ACHN (cell line): Measurements from ENCODE around the gene DSCAML1.

ENCODE experiments used
- DNase-seq: peaks from one replicate; pipeline ENCODE4 v3.0.0-alpha.2; 2015
- in situ Hi-C: cut with HindIII; loops from 2 replicates; pipeline ENCODE4 v1.10.0; 2017; ENCODE audit warnings: low sequenced_read_pairs, low pct_ligation_motif_present, low pct_unique_long_range_greater_than_20kb

The DSCAML1 gene

DNA sequence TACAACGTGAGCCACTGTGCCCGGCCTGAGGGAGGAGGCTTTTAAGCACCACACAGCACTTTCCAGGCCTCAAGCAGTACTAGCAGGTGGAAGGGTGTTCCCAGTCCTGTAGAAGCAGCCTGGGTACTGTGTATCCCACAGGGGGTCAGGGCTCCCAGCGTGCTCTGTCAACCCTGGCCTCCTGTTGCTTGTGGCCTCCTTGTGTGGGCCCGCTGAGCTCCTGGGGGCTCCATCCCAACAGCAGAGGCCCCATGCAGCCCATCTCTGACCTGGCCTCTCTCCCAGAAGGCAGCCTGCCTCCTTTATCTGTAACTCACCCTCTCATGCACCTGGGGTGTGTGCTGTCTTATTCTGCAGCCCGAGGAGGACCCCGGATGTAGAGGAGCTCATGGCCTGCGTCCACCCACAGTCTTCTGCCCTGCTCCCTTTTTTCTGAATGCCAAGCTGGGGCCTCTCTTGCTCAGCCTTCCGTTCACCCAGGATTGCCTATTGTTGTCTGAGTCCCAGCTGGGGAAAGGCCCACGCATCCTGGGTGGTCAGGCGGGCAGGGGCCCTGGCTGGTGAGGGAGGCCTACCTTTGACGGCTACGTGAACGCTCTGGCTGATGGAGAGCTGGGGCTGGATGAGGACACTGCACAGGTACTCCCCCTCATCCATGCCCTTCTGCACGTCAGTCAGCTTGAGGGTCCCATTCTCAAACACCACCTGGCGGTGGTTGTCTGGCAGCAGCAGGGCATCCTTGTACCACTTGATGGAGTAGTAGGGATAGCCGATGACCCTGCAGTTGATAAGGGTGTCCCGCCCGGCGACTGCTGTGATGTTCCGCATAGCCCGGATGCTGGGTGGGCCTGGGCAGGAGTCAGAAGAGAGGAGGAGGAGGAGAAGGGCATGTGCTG, 280.9 kb downstream of the DSCAML1 start:
- DNase-seq, result no peak
- in situ Hi-C loops, result no loop called here

DNA sequence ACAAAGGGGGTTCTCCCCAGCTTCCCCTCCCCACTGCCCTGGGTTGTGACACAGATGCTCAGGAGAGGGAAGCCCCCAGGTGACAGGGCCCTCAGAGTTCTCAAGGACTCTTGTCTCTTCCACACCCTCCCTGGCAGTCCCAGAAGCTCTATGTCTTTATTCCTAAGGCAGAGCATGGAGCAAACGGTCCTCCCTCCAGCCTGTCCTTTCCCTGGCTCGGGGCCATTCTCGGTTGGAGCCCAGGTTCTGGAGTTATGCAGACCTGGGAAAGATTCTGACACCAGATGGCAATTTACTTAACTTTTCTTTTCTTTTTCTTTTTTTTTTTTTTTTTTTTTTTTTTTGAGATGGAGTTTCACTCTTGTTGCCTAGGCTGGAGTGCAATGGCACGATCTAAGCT, 282.8 kb downstream of the DSCAML1 start:
- no peak for DNase-seq
- in situ Hi-C loops, result no loop called here

- in situ Hi-C loops, result no loop called here
- no peak for DNase-seq
Observed at GRCh38 chr11:117513666-117514065, 283.4 kb downstream of the DSCAML1 start.

GRCh38 chr11:117511931-117512539, 285.0 kb downstream of the DSCAML1 start:
- no peak for DNase-seq
- in situ Hi-C loops, result no loop called here

DNA sequence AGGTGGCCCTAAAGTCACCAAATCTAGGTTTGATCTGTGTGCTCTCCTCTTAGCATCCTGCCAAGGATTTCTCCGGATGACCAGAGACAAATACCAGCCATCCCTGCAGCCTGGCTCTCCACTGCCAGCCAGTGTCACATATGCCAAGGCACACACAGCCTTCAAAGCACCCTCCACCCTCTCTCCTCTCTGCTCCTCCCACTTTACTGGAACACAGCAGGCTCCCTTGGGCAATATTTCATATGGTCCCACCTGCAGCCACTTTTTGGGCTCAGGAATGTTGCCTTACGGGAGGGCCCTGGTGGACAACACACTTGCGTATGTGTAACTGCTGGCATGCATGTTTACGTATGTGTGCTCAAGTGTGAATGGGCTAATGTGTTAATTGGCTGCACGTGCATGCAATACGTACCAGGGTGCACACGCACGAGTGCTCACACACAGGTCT, 285.5 kb downstream of the DSCAML1 start:
- no peak for DNase-seq
- in situ Hi-C loops, result no loop called here

GRCh38 chr11:117510646-117511045, 286.4 kb downstream of the DSCAML1 start:
- in situ Hi-C loops, result no loop called here
- no peak for DNase-seq

GRCh38 chr11:117509543-117509942, 287.5 kb downstream of the DSCAML1 start:
- no peak for DNase-seq
- in situ Hi-C loops, result no loop called here

DNA sequence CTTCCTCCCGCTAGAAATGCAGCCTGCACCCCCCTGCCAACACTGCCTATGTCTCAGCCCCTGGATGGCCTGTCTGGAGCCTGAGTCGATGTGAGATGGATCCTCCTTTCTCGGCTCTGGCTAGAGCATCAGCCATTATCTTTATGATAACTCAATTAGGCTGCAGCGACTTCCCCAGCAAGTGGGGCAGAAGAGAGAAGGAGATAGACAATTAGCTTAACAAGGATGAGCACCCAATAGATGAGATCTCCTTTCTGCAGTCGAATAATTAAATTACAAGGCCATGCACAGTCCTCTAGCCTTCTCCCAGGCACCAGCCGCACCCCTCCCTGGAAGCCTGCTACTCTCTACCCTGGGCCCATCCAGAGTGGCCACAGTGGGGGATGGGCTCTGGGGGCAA, 290.0 kb downstream of the DSCAML1 start:
- in situ Hi-C loops, result no loop called here
- no peak for DNase-seq

DNA sequence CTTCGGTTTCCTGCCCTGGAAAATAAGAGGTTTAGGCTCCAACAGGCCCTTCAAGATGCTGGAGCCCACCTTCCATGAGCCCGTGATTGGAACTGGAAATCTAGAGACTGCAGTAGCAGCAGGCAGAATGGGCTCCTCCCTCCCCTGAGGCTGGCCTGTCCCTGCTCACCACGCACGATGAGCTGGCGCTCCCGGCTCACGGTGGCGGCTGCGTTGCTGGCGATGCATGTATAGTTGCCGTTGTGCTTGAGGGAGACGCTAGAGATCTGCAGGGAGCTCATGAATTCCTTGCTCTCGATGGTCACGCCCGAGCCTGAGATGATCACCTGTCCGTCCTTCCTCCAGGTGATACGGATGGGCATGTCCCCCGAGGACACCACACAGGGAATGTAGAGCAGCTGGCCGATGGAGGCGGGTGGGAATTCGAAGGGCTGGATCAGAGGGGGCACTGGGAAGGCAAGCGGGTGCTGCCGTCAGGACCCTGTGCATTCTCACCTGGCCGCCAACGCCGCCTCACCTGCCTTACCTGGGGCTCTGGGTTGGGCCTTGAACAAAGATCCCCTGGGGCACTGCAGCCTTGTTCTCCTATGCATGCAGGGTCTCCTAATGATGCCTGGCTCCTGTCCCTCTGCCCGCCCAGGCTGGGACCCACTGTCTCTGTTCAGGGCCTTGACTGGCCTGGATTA, 291.6 kb downstream of the DSCAML1 start:
- in situ Hi-C loops, result no loop called here
- DNase-seq, result no peak

DNA sequence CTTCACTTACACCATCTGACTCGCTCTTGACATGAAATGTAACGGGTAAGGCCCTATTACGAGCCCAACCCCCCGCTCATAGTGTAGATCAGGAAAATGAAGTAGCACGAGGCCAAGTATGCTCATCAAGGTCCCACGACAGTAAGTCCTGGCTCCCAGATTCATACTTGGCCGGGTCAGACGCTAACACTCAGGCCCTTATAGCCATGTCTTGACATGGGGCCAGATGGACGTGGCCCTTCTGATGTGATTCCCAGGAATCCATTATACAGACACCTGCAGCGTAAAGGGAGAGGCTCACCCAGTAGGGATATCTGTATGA, 294.3 kb downstream of the DSCAML1 start:
- in situ Hi-C loops, result no loop called here

DNA sequence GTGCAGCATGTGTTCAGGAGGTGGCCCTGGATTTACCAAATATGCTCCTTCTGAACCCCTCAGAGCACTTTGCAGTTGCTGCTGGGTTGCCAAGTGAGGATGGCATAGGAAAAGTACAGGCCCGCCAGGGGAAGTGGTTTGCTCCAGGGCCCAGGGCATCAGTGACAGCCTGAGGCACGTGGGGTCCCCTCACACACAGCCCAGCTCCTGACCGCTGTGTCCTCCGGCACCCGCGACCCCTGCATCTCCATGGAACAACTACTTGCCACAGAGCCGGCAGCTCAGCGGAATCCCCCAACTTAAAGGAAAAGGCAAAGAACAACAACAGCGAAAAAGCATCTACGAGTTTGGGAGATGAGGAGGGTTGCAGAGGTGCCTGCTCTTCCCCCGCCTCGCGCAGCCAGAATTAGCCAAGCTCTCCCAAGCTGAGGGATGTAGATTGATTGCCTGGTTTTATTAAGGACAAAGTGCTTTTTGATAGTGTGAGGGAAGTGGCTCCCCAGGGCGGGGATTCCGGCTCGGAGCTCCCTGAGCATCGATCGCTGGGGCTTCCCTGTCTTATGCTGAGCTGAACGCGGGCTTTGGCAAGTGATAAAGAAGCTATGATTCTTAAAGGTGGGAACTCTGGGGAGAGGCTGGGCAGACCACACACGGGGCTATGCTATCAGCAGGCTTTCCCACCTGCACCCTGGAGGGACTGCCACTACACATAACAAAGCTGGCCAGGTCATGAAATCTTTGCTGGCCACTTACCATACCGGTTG, 294.8 kb downstream of the DSCAML1 start:
- in situ Hi-C loops, result no loop called here

More for the DNA sequence above, 294.3 kb downstream of the DSCAML1 start:
- DNase-seq, result no peak

GRCh38 chr11:117501237-117501898, 295.6 kb downstream of the DSCAML1 start:
- no peak for DNase-seq
- in situ Hi-C loops, result no loop called here

More for the DNA sequence above, 294.8 kb downstream of the DSCAML1 start:
- DNase-seq, result no peak

DNA sequence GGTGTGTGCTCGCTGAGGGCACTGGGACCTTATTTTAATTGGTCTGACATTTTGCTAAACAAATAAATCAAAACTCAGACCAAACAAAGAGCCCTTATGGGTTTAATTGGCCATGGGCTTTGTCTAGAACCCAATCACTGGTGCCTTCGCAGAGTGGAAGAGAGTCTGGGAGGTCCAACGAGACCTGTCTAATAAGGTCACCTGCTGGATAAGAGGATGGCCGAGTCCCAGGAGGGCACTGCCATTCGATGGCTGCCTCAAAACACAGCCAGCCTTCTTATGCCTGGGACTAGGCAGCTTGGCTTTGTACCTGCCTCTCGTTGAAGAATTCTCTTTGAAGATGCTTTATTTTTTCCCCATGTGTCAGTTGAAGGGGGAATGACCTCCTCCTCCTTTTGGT, 298.2 kb downstream of the DSCAML1 start:
- DNase-seq, result no peak
- in situ Hi-C loops, result no loop called here

GRCh38 chr11:117497206-117497951, 299.6 kb downstream of the DSCAML1 start:
- in situ Hi-C loops, result no loop called here
- DNase-seq, result no peak

GRCh38 chr11:117495357-117495756, 301.7 kb downstream of the DSCAML1 start:
- DNase-seq, result no peak
- in situ Hi-C loops, result no loop called here

DNA sequence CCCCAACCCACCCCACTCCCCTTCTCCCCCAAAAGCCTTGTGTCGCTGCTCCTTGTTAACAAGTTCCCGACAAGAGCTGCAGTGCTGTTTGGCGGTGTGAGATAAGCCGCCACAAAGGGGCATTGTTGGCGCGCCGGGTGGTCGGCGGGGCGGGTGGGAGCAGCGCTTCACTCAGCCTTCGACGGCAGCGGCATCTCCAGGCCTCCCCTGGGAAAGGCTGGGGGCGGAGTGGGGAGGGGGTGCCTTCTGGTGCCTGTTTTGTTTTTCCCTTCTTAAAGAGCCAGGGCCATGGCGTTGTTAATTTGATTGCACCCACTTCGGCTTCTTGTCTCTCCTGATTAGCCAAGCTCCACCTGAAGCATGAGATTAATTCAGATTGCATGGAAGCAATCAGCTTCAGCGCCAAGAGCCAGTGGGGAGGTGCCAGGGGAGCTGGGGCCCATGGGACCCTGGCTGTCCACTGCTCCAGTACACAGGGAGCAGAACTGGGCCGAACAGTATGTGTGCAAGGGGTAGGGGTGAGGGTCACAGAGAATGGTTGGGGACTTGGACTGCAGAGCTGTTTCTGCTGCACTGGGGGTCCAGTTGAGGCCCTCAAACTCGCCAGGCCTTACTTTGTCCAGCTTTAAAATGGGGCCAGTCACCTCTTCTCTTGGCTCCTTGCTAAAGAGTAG, 304.3 kb downstream of the DSCAML1 start:
- in situ Hi-C loops, result no loop called here
- DNase-seq, result no peak

GRCh38 chr11:117490911-117491310, 306.1 kb downstream of the DSCAML1 start:
- in situ Hi-C loops, result no loop called here
- no peak for DNase-seq
